HepG2 (cell line): Measurements from ENCODE around the gene RRAS2. TPM values are rescaled to one million over a fixed set of nuclear protein-coding genes. Genes with fewer than 3 reads are reported as not detected.
"Not testable (repeated sequence)": the region's sequence is repeated elsewhere in the genome, so short reads cannot be mapped to it uniquely, and the experiment has no call there.

Source experiments
- ATAC-seq: fragments of 200-7000 bp; cut with Tn5 transposase; 3 replicates; pipeline ENCODE4 v1.9.1; 2020; ENCODE audit warnings: mild to moderate bottlenecking, moderate library complexity
- BruUV-seq: library from RNA; stranded (reverse); fragments of 400-500 nt; replicated peaks from 2 replicates; lab custom pipeline; 2021; lab: Mats Ljungman, UMichigan
- CTCF ChIA-PET: fragments of 300-600 bp; formaldehyde crosslinking; extraction: SDS; loops from one replicate; lab custom pipeline; 2021; ENCODE audit warnings: low total read pairs, inconsistent platforms, low intra/inter-chr PET ratio; lab: Yijun Ruan, JAX
- POLR2A ChIA-PET: fragments of 350-600 bp; sonication (Branson Sonifier 250); formaldehyde crosslinking; loops from one replicate; lab custom pipeline; 2020; ENCODE audit warnings: antibody characterized with exemption, inconsistent platforms; lab: Yijun Ruan, JAX
- DNase-seq: peaks from one replicate; pipeline ENCODE4 v3.0.0-alpha.2; 2015; ENCODE audit warnings: low spot score
- FAIRE-seq: peaks from 3 replicates; lab custom pipeline; 2011; peaks lifted over from hg19 to GRCh38; lab: Jason Lieb, UNC
- H2AFZ ChIP-seq: one replicate; pipeline ENCODE4 v1.6.1; 2011; ENCODE audit warnings: low read length, inconsistent platforms
- H3K27ac ChIP-seq: fragments of 300-600 bp; 3 replicates; pipeline ENCODE4 v1.8.0; 2011; ENCODE audit warnings: mixed run types, mild to moderate bottlenecking, mixed read lengths, low read length, inconsistent platforms; ENCODE audit not compliant: insufficient read depth; ENCODE audit errors: extremely low read length
- H3K27me3 ChIP-seq, 2 experiments: fragments of 200-600 bp in 1 of 2; 2 replicates in 1 of 2; 3 replicates in 1 of 2; pipeline versions ENCODE4 v1.6.0 to v1.8.0; 2011; ENCODE audit warnings: low read length in 2 of 2, mild to moderate bottlenecking in 2 of 2, moderate library complexity in 2 of 2, inconsistent platforms in 1 of 2; ENCODE audit not compliant: insufficient read depth in 2 of 2, control insufficient read depth in 1 of 2
- H3K36me3 ChIP-seq, 2 experiments: fragments of 200-600 bp in 1 of 2; replicated peaks in 1 of 2; 2 replicates in 1 of 2; 3 replicates in 1 of 2; pipeline versions ENCODE4 v1.5.1 to v1.8.0; 2011; ENCODE audit warnings: low read length in 2 of 2, inconsistent platforms in 1 of 2; ENCODE audit not compliant: insufficient read depth in 2 of 2, control insufficient read depth in 1 of 2
- H3K4me1 ChIP-seq: 2 replicates; pipeline ENCODE4 v1.5.1; 2012; ENCODE audit warnings: low read length, inconsistent platforms; ENCODE audit not compliant: insufficient read depth
- H3K4me2 ChIP-seq: 2 replicates; pipeline ENCODE4 v1.6.0; 2011; ENCODE audit warnings: low read depth, low read length, inconsistent platforms
- H3K4me3 ChIP-seq, 3 experiments: fragments of 200-600 bp in 1 of 3; sonication (generic), shearing (Covaris generic) in 1 of 3; replicated peaks in 1 of 3; 2 replicates each; pipeline ENCODE4 v1.5.1; 2011 to 2016; ENCODE audit warnings: low read length in 3 of 3, inconsistent platforms in 2 of 3, low read depth in 2 of 3, mild to moderate bottlenecking in 2 of 3, control low read depth in 1 of 3, mixed read lengths in 1 of 3; ENCODE audit not compliant: insufficient read depth in 1 of 3
- H3K79me2 ChIP-seq: one replicate; pipeline ENCODE4 v1.6.1; 2011; ENCODE audit warnings: low read length, inconsistent platforms; ENCODE audit not compliant: insufficient read depth
- H3K9ac ChIP-seq: 2 replicates; pipeline ENCODE4 v1.6.0; 2011; ENCODE audit warnings: mild to moderate bottlenecking, low read depth, low read length, inconsistent platforms; ENCODE audit not compliant: insufficient read depth
- H3K9me3 ChIP-seq: 2 replicates; pipeline ENCODE4 v1.5.1; 2012; ENCODE audit warnings: mild to moderate bottlenecking, low read length
- H4K20me1 ChIP-seq: 2 replicates; pipeline ENCODE4 v1.6.0; 2011; ENCODE audit warnings: inconsistent platforms, mild to moderate bottlenecking, low read length, moderate library complexity; ENCODE audit not compliant: insufficient read depth
- CHD4 ChIP-seq: fragments of 200-600 bp; sonication (generic); IDR thresholded peaks from 2 replicates; pipeline ENCODE4 v1.7.0; 2017; ENCODE audit warnings: mild to moderate bottlenecking, low read length, borderline replicate concordance
- HOXA3 ChIP-seq: sonication (generic); formaldehyde crosslinking; IDR thresholded peaks from 2 replicates; pipeline ENCODE4 v1.5.0; 2020; ENCODE audit warnings: missing genetic modification reagents
- KDM1A ChIP-seq: IDR thresholded peaks from 2 replicates; pipeline ENCODE4 v1.6.1; 2016; ENCODE audit warnings: missing compliant biosample characterization
- ZNF121 ChIP-seq: sonication (generic); formaldehyde crosslinking; IDR thresholded peaks from 2 replicates; pipeline ENCODE4 v1.5.0; 2020; ENCODE audit warnings: mild to moderate bottlenecking, missing genetic modification reagents
- ZNF629 ChIP-seq: sonication (generic); formaldehyde crosslinking; conservative IDR thresholded peaks from 2 replicates; pipeline ENCODE4 v1.5.0; 2020; ENCODE audit warnings: missing genetic modification reagents
- ZNF770 ChIP-seq: sonication (generic); formaldehyde crosslinking; IDR thresholded peaks from 2 replicates; pipeline ENCODE4 v1.5.0; 2020; ENCODE audit warnings: mild to moderate bottlenecking, missing genetic modification reagents
- WGBS: methylation state at CpG from one replicate; pipeline ENCODE4 v1.1.6; 2017; ENCODE audit warnings: low lambda C conversion rate; 5-methylcytosine and 5-hydroxymethylcytosine counted together
- in situ Hi-C: cut with HindIII; loops from 2 replicates; pipeline ENCODE4 v1.10.0; 2017; ENCODE audit warnings: low pct_unique_long_range_greater_than_20kb; ENCODE audit not compliant: extremely low pct_ligation_motif_present
- intact Hi-C: fragments of 100-400 bp; cut with micrococcal nuclease; formaldehyde crosslinking; loops from one replicate; pipeline ENCODE4 v1.10.0; 2022; ENCODE audit not compliant: unreplicated experiment
- polyA plus RNA-seq, 8 experiments: library from polyadenylated mRNA; depleted of rRNA in 3 of 8; stranded (reverse) in 7 of 8; unstranded in 1 of 8; fragments of >200 nt; fragmentation: Illumina TruSeq in 4 of 8; extraction: Trizol in 4 of 8; gene quantifications; 2 replicates each; pipeline versions ENCODE4 v1.2.1 to v1.2.3, GENCODE V29; 2011 to 2016; ENCODE audit warnings: low read depth in 4 of 8, missing spikeins in 1 of 8, mixed read lengths in 1 of 8; ENCODE audit not compliant: insufficient read depth in 1 of 8
- total RNA-seq, 5 experiments: library from RNA; depleted of rRNA; stranded (reverse); fragments of >200 nt; fragmentation: Illumina TruSeq; extraction: Trizol; gene quantifications; 2 replicates each; pipeline ENCODE4 v1.2.3, GENCODE V29; 2016; ENCODE audit warnings: low read depth in 1 of 5

Gene RRAS2
- total and polyA plus RNA-seq, 2 of the 13 experiments (the other 11 are each of a cell fraction or from before 2014, with no cell fraction given): 19.0 to 44.1 TPM

- Histone ChIP-seq H4K20me1 (peaks cover 9% of the 10 kb centered on the region; the same call in 1 of the 2 replicates), H3K4me2 (no peak overlapping the region; the same call in 1 of the 2 replicates), H3K27ac (no peak overlapping the region), H3K9me3 (no peaks in the 10 kb centered on the region), H3K4me1 (peaks cover 28% of the 10 kb centered on the region), H3K9ac (no peak overlapping the region), H3K79me2 (peaks cover 54% of the 10 kb centered on the region), H3K36me3 (no peaks in the 10 kb centered on the region), H2AFZ (no peak overlapping the region), H3K4me3 (no peak overlapping the region), H3K27me3 (no peaks in the 10 kb centered on the region; a peak in 1 of 5 replicates)
- ATAC-seq: no peak
- CTCF ChIA-PET: no interaction called here
- TF ChIP-seq HOXA3 (CRISPR knock-in tag) (no peak), CHD4 (0 out of 2 replicates have a peak, but pooled peaks have one; percentile 56), KDM1A (CRISPR knock-in tag) (peak; percentile 60; the same call in 1 of the 2 replicates), ZNF629 (peak; percentile 90)
- no peak for DNase-seq
- no peak for FAIRE-seq
- POLR2A ChIA-PET: no interaction called here
- in situ Hi-C loops: no loop called here
- 98% methylated on average over 2 of the region's 2 CpGs for WGBS
- no TSS peak for BruUV-seq
- intact Hi-C loops: loop anchor here (5.0 kb wide), 1 partner anchor 49 kb away; no protein-coding TSS in a partner anchor
Measured at GRCh38 chr11:14356342-14356741, 2.6 kb downstream of the RRAS2 start.

- DNase-seq, H2AFZ ChIP-seq, H3K9ac ChIP-seq, POLR2A ChIA-PET, H3K9me3 ChIP-seq, H3K27me3 ChIP-seq, H3K27ac ChIP-seq, H3K4me2 ChIP-seq, H4K20me1 ChIP-seq, FAIRE-seq, in situ Hi-C loops, CTCF ChIA-PET, BruUV-seq, H3K36me3 ChIP-seq, H3K4me3 ChIP-seq, ATAC-seq: not testable (repeated sequence)
- TF ChIP-seq ZNF121 (CRISPR knock-in tag) (peak; percentile 42; the same call in 1 of the 2 replicates), ZNF770 (CRISPR knock-in tag) (0 out of 2 replicates have a peak, but pooled peaks have one; percentile 18)
- WGBS: 97% methylated on average over 7 of the region's 7 CpGs
- intact Hi-C loops: loop anchor here (5.0 kb wide), 1 partner anchor 47 kb away; no protein-coding TSS in a partner anchor
- Histone ChIP-seq H3K4me1 (peaks cover 37% of the 10 kb centered on the region), H3K79me2 (peaks cover 70% of the 10 kb centered on the region)
Measured at GRCh38 chr11:14354604-14355003, 4.4 kb downstream of the RRAS2 start.
